HG02943 (cell line): ENCODE results near the gene TRAPPC3L.

ENCODE experiments used
- ATAC-seq: cut with Tn5 transposase; IDR thresholded peaks from one replicate; pipeline ENCODE4 v1.9.1; 2021; ENCODE audit warnings: mild to moderate bottlenecking, low read depth, moderate library complexity; ENCODE audit not compliant: unreplicated experiment

The TRAPPC3L gene

DNA sequence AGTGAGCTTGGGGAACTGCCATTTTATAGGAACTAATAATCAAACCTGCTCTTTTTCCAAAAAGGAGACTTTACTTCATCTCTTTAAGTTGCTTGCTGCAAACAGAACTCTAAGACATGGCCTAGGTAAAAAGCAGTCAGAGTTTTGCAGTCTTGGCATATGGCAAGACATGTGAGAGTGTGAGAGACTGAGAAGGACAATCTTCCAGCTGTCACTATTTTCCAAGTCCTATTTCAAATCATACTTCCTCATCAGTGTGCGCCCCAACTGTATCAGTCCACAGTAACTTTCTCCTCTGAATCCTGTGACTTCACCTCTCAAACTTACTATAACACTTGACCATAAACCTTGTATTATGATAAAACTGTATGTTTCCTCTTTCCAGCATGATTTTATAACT is 74.0 kb downstream of the TRAPPC3L start:
- no peak for ATAC-seq

GRCh38 chr6:116468293-116468692 is 77.2 kb downstream of the TRAPPC3L start:
- no peak for ATAC-seq

DNA sequence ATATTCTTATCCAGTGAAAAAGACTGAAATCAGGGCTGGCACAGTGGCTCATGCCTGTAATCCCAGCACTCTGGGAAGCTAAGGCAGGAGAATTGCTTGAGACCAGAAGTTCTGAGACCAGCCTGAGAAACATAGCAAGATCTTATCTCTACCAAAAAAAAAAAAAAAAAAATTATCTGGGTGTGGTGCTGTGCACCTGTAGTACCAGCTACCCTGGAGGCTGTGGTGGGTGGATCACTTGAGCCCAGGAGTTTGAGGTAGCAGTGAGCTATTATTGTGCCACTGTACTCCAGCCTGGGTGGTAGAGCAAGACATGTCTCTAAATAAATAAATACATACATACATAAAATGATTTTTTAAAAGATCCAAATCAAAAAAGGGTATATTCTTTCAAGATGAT is 78.0 kb downstream of the TRAPPC3L start:
- ATAC-seq, result no peak

DNA sequence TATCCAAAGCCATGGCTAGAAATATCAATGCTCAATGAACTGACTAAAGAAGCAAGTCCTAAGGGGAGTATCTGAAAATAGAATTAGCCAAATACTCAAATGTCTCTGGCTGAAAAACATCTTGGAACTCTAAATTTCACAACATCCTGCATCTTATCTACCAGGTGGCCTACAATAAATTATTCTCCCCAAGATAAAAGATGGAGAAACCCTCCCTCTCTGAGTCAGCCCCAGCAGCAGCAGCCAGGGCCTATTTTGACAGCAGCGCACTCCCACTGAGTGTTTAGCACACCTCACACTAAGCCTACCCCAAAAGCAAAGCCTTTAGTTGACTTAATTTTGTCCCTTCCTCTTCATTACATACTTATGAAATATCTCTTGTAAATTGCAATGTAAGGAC is 78.4 kb downstream of the TRAPPC3L start:
- no peak for ATAC-seq

DNA sequence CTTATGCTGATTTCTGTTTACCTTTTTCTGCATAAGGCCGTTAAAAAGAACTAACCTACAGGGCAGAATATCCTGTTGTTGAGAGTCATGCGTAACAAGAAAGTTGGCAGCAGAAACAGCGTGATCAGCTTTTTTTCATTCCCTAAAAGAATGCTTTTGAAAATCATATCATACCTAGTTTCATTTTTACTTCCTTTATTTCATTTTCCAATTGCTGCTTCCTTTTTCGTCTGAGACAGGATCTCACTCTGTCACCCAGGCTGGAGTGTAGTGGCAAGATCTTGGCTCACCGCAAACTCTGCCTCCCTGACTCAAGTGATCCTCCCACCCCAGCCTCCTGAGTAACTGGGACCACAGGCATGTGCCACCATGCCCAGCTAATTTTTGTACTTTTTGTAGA is 80.2 kb downstream of the TRAPPC3L start:
- no peak for ATAC-seq

GRCh38 chr6:116463301-116463700 is 82.2 kb downstream of the TRAPPC3L start:
- no peak for ATAC-seq

GRCh38 chr6:116461932-116462885 is 83.3 kb downstream of the TRAPPC3L start:
- ATAC-seq, result peak; percentile 85

- no peak for ATAC-seq
These were observed 84.1 kb downstream of the TRAPPC3L start, which contains the start of gene CALHM6 for GRCh38 chr6:116461331-116461931. CALHM6 (plus strand) TSS chr6:116461375; CDS start chr6:116461930, 555 bp downstream.

DNA sequence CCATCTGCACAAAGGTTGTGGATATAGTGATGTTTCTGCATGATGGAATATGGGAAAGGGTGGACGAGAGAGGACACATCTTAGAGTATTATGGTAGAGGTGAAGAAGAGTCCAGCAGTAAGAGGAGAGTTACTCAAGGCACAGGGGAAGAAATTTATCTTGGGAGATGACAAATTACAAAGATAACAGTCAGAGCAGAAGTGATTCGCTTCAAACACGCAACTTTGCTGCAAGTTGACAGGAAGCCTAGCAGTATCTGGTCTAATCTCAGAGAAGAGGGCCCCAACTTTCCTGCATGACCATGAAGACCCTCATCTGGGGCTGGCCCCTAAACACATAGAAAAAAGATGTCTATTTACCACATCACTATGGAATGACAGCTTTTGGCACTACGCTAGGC is 85.6 kb downstream of the TRAPPC3L start:
- no peak for ATAC-seq

- ATAC-seq, result no peak
These were observed 87.2 kb downstream of the TRAPPC3L start for GRCh38 chr6:116458264-116458663.

DNA sequence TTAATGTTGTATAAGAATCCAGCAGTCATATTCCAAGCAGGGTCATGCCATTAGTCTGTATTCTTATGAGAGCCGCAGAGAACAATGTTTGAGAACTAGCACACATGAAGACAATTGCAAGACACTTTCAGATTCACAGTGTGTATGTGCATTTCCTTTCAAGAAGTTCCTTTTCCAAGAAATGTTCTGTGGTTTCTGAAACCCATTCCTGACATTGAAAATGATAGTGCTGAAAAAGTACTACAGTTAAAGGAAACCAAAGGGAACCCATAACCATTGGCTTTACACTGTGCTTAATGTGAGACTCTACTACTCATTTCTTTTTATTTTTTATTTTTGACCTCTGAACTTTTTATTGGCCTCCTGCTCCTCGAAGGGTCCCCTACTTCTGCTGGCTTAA is 88.6 kb downstream of the TRAPPC3L start:
- ATAC-seq, result no peak

GRCh38 chr6:116456106-116456505 is 89.4 kb downstream of the TRAPPC3L start:
- ATAC-seq, result no peak

GRCh38 chr6:116452531-116452930 is 93.0 kb downstream of the TRAPPC3L start:
- ATAC-seq, result no peak

DNA sequence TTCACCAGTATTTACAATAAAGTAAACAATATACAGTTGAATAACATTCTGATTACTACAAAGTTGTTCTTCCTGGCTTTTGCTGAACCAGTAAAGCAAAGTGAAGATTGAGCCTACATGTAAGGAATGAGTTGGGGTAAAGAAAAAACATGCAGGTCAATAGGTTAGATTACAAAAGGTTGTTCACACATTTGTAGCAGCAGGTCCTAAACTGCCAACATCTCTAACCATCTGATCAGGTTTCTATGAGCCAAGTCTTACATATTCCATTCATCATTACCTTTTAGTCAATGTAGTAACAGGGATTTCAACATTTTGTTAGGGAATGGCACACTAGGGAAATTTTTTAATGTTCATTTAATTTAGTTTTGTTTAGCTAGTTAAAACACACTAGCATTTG is 93.6 kb downstream of the TRAPPC3L start:
- no peak for ATAC-seq

GRCh38 chr6:116450769-116451740 is 94.4 kb downstream of the TRAPPC3L start:
- ATAC-seq, result peak; percentile 88

DNA sequence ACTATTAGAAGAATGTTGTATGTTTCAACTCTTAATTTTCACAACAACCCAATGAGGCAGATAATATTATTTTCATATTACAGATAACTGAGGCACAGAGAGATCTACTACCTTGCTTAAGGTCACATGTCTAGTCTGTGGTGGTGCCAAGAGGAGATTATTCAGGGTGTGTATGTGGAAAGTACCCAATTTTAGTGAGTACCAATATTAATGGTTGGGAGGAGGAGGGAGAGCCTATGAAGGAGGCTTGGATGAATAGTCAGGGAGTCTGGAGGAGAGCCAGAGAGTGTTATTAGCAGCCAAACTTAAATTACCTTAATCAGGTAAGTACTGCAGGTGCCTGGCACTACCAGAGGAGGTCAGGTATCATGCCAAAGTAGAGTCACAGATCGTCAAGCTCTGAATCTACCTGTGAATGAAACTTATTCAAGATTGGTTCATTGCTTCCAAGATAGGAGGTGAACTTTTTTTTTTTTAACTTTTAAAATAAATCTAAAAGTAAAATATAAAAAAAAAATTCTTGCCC is 95.2 kb downstream of the TRAPPC3L start:
- no peak for ATAC-seq

- ATAC-seq, result no peak
These were observed 95.9 kb downstream of the TRAPPC3L start for GRCh38 chr6:116449565-116449964.

DNA sequence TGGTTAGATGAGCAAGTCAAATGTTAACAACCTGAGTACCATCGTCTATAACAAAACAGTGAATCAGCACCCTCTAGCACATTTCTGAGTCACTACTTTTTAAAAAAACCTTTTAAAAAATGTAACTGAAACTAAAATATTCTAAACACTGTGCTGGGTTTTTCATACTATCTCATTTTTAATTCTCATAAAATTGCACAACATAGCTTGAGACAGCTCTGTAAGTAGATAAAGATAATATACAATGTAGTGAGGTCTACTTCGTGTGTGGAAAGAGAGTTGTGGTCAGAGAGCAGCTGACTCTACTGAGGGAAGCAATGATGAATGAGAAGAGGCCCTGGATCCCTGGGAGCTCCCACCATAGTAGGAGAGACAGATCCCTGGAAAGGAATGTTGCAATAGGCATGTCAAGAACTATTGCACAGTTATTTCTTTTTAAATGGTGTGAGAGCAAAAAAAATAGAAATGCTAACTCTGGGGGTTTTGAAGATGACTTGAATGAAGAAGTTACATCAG is 97.9 kb downstream of the TRAPPC3L start:
- ATAC-seq, result no peak

GRCh38 chr6:116447052-116447451 is 98.4 kb downstream of the TRAPPC3L start:
- no peak for ATAC-seq

GRCh38 chr6:116446399-116446798 is 99.1 kb downstream of the TRAPPC3L start:
- no peak for ATAC-seq
